Measurements from ENCODE around the gene PRPF31. TPM values are rescaled to one million over a fixed set of nuclear protein-coding genes. Genes with fewer than 3 reads are reported as not detected.

Gene PRPF31
- total RNA-seq, 1 donor, result 32.6 TPM

DNA sequence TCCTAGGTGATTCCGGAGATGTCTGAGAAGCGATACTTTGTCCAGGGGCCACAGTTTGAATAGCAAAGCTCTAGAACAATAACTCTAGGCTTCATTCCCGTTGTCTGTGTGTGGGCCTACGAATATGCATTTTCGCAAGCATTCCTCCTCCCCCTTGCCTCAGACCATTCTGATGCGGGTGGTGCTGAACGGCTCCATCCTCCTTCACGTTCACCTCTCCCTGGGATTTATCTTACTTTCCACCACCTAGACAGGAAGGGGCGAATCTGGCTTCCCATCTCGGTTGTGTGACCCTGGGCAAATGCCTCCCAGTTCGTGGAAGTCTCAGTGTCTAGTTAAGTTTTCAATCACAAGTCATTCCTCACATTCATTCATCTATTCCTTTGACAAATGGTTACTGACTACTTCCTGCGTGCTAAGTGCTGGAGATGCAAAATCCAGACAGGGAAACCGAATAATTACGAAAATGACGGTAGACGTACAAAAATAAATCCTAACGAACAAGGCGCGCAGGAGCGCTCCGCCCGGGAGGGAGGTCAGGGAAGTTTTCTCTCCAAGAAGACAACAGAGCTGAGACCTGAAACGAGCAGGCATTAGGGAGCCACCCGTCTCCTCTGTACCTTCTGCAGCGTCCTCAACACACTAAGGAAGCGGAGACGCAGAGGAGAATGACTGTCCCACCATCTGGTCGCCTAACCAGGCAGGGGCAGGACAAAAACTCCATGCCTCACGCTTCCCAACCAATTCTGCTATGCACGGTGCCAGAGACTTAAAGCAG, 20.7 kb downstream of the PRPF31 start:
- H3K4me3 ChIP-seq (ENCODE audit: low read depth, low read length), result peak overlapping the region; percentile 73
- TF ChIP-seq, protein P1, sequence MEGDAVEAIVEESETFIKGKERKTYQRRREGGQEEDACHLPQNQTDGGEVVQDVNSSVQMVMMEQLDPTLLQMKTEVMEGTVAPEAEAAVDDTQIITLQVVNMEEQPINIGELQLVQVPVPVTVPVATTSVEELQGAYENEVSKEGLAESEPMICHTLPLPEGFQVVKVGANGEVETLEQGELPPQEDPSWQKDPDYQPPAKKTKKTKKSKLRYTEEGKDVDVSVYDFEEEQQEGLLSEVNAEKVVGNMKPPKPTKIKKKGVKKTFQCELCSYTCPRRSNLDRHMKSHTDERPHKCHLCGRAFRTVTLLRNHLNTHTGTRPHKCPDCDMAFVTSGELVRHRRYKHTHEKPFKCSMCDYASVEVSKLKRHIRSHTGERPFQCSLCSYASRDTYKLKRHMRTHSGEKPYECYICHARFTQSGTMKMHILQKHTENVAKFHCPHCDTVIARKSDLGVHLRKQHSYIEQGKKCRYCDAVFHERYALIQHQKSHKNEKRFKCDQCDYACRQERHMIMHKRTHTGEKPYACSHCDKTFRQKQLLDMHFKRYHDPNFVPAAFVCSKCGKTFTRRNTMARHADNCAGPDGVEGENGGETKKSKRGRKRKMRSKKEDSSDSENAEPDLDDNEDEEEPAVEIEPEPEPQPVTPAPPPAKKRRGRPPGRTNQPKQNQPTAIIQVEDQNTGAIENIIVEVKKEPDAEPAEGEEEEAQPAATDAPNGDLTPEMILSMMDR (IDR thresholded peaks at IDR 0.05; ENCODE audit: insufficient read depth, low read length), result no peak
- peak; percentile 19 for DNase-seq (ENCODE audit: low read depth)

DNA sequence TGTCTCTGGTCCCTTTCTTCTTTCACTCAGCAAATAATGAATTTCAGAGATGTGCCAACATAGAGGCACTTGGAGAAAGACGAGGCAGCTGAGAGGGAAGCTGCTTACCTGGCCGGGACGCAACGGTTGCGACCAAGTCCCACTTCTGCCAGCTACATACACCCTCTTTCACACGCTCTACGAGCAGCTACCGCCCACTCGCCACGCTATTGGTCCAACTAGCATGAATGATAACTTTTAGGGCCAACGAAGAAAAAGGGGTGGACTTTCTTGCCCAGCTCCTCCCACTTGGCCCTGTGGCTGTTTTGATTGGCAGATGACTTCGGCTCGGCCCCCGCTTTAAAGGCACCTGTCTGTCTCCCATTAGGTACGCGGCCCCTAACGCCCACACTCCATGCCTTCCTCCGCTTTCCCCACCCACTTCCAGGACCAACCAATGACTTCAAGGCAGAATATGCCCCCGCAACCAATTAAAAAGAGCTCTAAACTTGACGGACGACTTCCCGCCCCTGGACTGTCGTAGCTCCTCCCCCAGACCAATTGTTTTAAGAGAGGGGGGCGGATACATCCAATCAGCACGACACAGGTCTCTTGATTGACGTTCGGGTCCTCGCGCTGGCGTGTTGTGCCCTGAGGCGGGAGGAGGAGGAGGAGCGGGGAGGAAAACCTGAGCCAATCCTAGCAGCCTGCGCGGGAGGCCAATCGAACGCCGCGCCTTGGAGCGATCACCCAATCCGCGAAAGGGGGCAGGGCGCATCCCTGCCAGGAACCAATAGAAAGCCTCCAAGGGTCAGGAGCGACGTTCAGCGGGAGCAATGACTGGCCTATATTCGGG, 21.5 kb downstream of the PRPF31 start:
- TF ChIP-seq, protein P1 (IDR thresholded peaks at IDR 0.05; ENCODE audit: insufficient read depth, low read length), result no peak
- peak overlapping the region; percentile 76 for H3K4me3 ChIP-seq (ENCODE audit: low read depth, low read length)
- peak; percentile 100 for DNase-seq (ENCODE audit: low read depth)

DNA sequence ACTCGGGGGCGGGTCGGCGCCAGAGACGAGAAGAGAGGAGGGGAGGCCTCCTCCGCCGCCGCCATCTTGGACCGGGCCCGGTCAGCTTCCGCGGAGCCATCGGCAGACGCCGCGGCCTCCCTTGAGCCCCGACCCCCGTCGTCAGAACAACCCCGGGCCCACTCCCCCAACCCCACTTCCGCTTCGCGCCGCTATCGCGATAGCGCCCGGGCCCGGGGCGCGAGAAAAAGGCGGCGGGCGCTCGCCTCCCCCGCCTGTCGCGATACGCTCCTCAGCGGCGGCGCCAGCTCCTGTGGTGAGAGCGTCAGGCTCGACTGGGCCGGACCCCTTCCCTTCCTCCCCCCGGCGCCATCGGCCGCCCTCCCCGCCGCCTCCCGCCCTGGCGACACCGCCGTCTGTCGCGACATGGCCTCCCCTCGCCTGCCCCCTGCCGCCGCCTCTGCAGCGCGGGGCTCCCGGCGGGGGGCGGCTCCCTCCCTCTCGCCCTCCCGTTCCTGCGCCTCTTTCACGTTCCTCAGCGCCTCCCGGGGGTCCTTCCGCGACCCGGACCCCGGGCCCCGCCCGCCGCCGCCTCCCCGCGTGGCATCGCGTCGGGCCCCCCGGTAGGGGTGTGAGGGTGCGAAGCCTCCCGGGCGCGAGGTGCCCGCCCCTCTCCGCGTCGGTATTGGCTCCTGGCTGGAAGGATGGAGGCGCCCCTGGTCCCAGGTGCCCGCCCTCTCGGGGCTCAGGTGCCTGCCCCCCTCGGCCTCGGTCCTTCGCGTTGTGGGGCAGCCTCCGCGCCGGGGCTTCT, 22.3 kb downstream of the PRPF31 start, which contains the start of gene CNOT3:
Gene CNOT3, plus strand, starts transcription at position 64 of the 790 bp plus-strand sequence. CDS start 5,217 bp downstream, outside the sequence.
- H3K4me3 ChIP-seq (ENCODE audit: low read depth, low read length), result peak within 1 kb of the TSS; percentile 76
- TF ChIP-seq, protein P1 (IDR thresholded peaks at IDR 0.05; ENCODE audit: insufficient read depth, low read length), result peak; percentile 12
- no peak for DNase-seq (ENCODE audit: low read depth)

DNA sequence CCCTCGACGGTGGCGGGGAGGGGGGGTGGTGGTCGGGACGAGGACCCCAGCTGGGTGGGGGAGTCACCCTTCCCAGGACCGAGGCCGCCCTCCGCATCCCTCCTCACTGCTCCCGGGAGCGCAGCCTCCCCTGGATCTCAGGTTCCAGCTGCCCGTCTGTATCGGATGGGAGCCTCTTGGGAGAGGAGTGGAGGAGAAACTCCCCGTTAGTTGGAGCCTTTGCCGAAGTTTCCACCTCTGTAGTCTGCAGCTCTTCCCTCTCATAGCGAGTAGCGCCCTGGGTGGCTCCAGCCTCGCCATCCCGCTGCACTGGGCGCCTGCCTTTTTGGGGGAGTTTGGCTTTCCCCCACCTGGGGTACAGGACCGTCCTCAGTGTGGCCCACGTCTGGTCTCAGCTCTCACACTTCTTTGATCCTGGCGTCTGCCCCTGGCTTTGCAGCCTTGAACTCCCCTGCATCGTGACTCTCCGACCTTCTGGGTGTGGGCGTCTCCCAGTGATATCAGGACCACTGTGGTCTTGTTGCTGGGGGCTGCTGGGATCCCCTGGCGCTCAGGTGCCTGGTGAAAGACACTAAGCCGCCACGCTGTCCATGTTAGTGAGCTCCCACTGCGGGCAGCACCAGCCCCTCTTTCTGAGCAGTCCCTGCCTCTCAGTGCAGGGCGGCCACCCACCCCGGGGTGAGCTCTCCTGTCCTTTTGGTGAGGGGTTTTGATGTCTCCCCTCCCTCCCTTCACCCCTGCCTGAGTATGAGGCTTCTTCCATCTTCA, 23.1 kb downstream of the PRPF31 start:
- H3K4me3 ChIP-seq (ENCODE audit: low read depth, low read length), result peak overlapping the region; percentile 76
- no peak for DNase-seq (ENCODE audit: low read depth)
- TF ChIP-seq, protein P1 (IDR thresholded peaks at IDR 0.05; ENCODE audit: insufficient read depth, low read length), result no peak

DNA sequence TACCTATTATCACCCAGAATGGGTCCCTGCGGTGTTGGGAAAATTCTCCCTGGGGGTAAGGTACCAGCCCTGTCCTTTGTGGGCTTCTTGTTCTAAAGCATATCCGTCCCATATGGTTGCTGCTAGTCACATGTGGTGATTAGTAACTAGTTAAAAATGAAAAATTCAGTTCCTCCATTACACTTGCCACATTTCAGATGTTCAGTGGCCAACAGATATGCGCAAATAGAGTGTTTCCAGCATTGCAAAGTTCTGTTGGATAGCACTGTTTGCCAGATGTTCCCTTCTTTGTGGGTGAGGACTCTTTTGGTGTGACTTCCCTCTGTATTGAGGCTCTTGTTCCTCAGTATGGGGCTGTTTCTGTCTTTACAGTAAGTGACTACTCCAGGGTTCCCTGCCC, 25.8 kb downstream of the PRPF31 start:
- H3K4me3 ChIP-seq (ENCODE audit: low read depth, low read length), result no peak overlapping the region
- TF ChIP-seq, protein P1 (IDR thresholded peaks at IDR 0.05; ENCODE audit: insufficient read depth, low read length), result no peak
- DNase-seq (ENCODE audit: low read depth), result no peak

All from fibroblast of the aortic adventitia (primary cell).